Sigmoid colon (tissue), 7 donors: Measurements from ENCODE around the gene NPTX2. TPM values are rescaled to one million over a fixed set of nuclear protein-coding genes. Genes with fewer than 3 reads are reported as not detected.

Experiments
- DNase-seq: peaks from one replicate; pipeline ENCODE4 v3.0.0-alpha.2; 2019
- H3K27ac ChIP-seq, 4 donors: fragments of 200-600 bp; sonication (generic); one replicate each; pipeline ENCODE4 v1.5.1; 2016 to 2019; ENCODE audit warnings: mild to moderate bottlenecking in 1 of 4
- H3K27me3 ChIP-seq, 3 donors: fragments of 200-600 bp; sonication (generic); one replicate each; pipeline ENCODE4 v1.5.1; 2019; ENCODE audit warnings: mild to moderate bottlenecking in 1 of 3
- H3K36me3 ChIP-seq, 4 donors: fragments of 200-600 bp; sonication (generic); one replicate each; pipeline ENCODE4 v1.5.1; 2016 to 2019
- H3K4me1 ChIP-seq, 4 donors: fragments of 200-600 bp; sonication (generic); one replicate each; pipeline ENCODE4 v1.5.1; 2017 to 2019
- H3K4me3 ChIP-seq, 4 donors: fragments of 200-600 bp; sonication (generic); one replicate each; pipeline ENCODE4 v1.5.1; 2017 to 2019; ENCODE audit warnings: mild to moderate bottlenecking in 2 of 4, moderate library complexity in 1 of 4
- H3K9me3 ChIP-seq, 4 donors: fragments of 200-600 bp in 3 of 4; sonication (generic) in 3 of 4; one replicate each; pipeline versions ENCODE4 v1.5.1 to v1.6.1; 2013 to 2019
- CTCF ChIP-seq, 4 experiments: fragments of 450-650 bp in 3 of 4; fragments of 200-600 bp in 1 of 4; IDR thresholded peaks; one replicate each; pipeline ENCODE4 v1.5.1; 2016 to 2019; ENCODE audit warnings: antibody characterized with exemption in 4 of 4, mild to moderate bottlenecking in 3 of 4, moderate library complexity in 2 of 4
- EP300 ChIP-seq, 4 donors: sonication (generic); formaldehyde crosslinking; IDR thresholded peaks; one replicate each; pipeline ENCODE4 v1.6.1; 2017; ENCODE audit warnings: antibody characterized with exemption in 4 of 4
- POLR2A ChIP-seq, 2 donors: fragments of 450-650 bp; IDR thresholded peaks; one replicate each; pipeline ENCODE4 v1.6.1; 2016; ENCODE audit warnings: antibody characterized with exemption in 2 of 2, mild to moderate bottlenecking in 2 of 2, moderate library complexity in 2 of 2
- POLR2AphosphoS5 ChIP-seq, 4 donors: sonication (generic); formaldehyde crosslinking; IDR thresholded peaks; one replicate each; pipeline ENCODE4 v1.6.1; 2017; ENCODE audit warnings: antibody characterized with exemption in 4 of 4
- WGBS, 2 donors: extraction: QIAGEN DNeasy Blood & Tissue Kit; methylation state at CpG; one replicate each; pipeline ENCODE4 v1.1.7; 2013; 5-methylcytosine and 5-hydroxymethylcytosine counted together
- intact Hi-C: fragments of 100-400 bp; cut with DNase I; formaldehyde crosslinking; loops from one replicate; pipeline ENCODE4 v1.15.1; 2023
- polyA plus RNA-seq, 3 donors: library from polyadenylated mRNA; stranded (reverse); fragments of 200-250 nt; gene quantifications; one replicate each; pipeline ENCODE4 v1.2.3, GENCODE V29; 2013
- total RNA-seq, 4 donors: library from RNA; depleted of rRNA; stranded (reverse); fragments of >200 nt; gene quantifications; one replicate each; pipeline ENCODE4 v1.1.0, GENCODE V29; 2016
- donor health status: healthy with polysubstance abuse.
- donor health status: Bipolar disorder and iron deficiency.
- donor health status: healthy.

NPTX2 gene
- total and polyA plus RNA-seq, 7 donors: 0.23 to 21.8 (median 8.1) TPM

GRCh38 chr7:98656899-98657298 lies 39.8 kb downstream of the NPTX2 start:
- TF ChIP-seq POLR2A (IDR thresholded peaks at IDR 0.05): no peak
- no peak for TF ChIP-seq CTCF (IDR thresholded peaks at IDR 0.05)
- no peak for TF ChIP-seq POLR2AphosphoS5 (IDR thresholded peaks at IDR 0.05)
- no peak for TF ChIP-seq EP300 (IDR thresholded peaks at IDR 0.05)
- intact Hi-C loops: no loop called here
- no peak overlapping the region for H3K4me3 ChIP-seq
- peaks cover 0 to 10% (median 0%) of the 10 kb centered on the region in 4 donors for H3K9me3 ChIP-seq
- H3K27ac ChIP-seq: no peak overlapping the region
- no peaks in the 10 kb centered on the region for H3K4me1 ChIP-seq
- H3K27me3 ChIP-seq: no peaks in the 10 kb centered on the region
- 89 to 92% methylated on average over 7 of the region's 7 CpGs for WGBS, 2 donors
- H3K36me3 ChIP-seq: no peaks in the 10 kb centered on the region
- DNase-seq: no peak

DNA sequence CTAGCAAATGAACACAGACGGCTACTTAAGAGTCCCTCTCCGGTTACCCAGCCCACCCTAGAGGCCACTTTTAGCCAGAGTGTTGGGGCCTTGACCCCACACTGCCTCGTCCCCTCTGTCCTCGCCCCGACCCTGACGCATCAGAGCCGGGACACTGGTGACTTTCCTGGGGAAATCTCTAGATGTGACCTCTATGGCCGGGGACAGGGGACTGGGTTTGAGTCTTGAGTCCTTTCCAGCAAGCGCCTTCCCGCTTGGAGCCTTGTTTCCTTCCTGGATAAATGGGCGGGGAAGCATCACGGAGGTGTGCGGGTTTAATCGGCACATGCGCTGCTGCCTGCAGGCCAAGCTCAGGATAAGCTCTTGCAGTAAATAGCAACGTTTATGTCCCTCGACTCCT lies 40.7 kb downstream of the NPTX2 start:
- H3K4me3 ChIP-seq: no peak overlapping the region
- no peak overlapping the region for H3K27ac ChIP-seq
- TF ChIP-seq EP300 (IDR thresholded peaks at IDR 0.05) (no peak), CTCF (IDR thresholded peaks at IDR 0.05) (no peak), POLR2AphosphoS5 (IDR thresholded peaks at IDR 0.05) (no peak), POLR2A (IDR thresholded peaks at IDR 0.05) (no peak)
- DNase-seq: no peak
- H3K9me3 ChIP-seq: peaks cover 0 to 10% (median 0%) of the 10 kb centered on the region in 4 donors
- no peaks in the 10 kb centered on the region for H3K36me3 ChIP-seq
- H3K27me3 ChIP-seq: no peaks in the 10 kb centered on the region
- no peaks in the 10 kb centered on the region for H3K4me1 ChIP-seq
- intact Hi-C loops: no loop called here
- 74 to 80% methylated on average over 17 of the region's 17 CpGs for WGBS, 2 donors

GRCh38 chr7:98659756-98660155 lies 42.7 kb downstream of the NPTX2 start:
- 56 to 74% methylated on average over 3 of the region's 3 CpGs for WGBS, 2 donors
- TF ChIP-seq EP300 (IDR thresholded peaks at IDR 0.05): no peak
- TF ChIP-seq POLR2A (IDR thresholded peaks at IDR 0.05): no peak
- no peak for TF ChIP-seq POLR2AphosphoS5 (IDR thresholded peaks at IDR 0.05)
- TF ChIP-seq CTCF (IDR thresholded peaks at IDR 0.05): no peak
- Histone ChIP-seq H3K4me1 (no peaks in the 10 kb centered on the region), H3K27me3 (no peaks in the 10 kb centered on the region), H3K4me3 (no peak overlapping the region), H3K9me3 (peaks cover 0 to 9% (median 0%) of the 10 kb centered on the region in 4 donors), H3K27ac (no peak overlapping the region), H3K36me3 (no peaks in the 10 kb centered on the region)
- DNase-seq: no peak
- intact Hi-C loops: no loop called here

DNA sequence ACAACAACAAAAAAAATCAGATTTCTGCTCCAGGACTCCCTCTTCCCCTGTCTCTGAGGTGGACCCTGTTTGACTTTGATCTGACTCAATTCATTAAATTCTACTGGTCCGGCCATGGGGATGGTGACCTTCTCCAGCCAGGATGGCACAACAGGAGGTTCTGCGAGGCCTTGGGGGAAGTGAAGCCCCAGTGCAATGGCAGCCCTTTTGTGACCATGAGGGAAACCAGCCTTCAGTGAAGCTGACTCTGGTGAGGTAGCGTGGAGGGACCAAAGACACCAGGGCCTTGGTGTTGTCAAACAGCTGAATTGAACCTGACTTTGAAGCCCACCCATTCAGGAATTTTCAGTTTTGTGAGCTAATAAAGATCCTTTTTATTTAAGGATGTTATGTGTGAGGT lies 44.5 kb downstream of the NPTX2 start:
- Histone ChIP-seq H3K4me1 (no peaks in the 10 kb centered on the region), H3K4me3 (no peak overlapping the region), H3K9me3 (peaks cover 0 to 4% (median 0%) of the 10 kb centered on the region in 4 donors), H3K27me3 (no peaks in the 10 kb centered on the region), H3K27ac (no peak overlapping the region), H3K36me3 (no peaks in the 10 kb centered on the region)
- DNase-seq: no peak
- WGBS, 2 donors: 80 to 94% methylated on average over 3 of the region's 3 CpGs
- no peak for TF ChIP-seq CTCF (IDR thresholded peaks at IDR 0.05)
- TF ChIP-seq POLR2A (IDR thresholded peaks at IDR 0.05): no peak
- TF ChIP-seq POLR2AphosphoS5 (IDR thresholded peaks at IDR 0.05): no peak
- TF ChIP-seq EP300 (IDR thresholded peaks at IDR 0.05): no peak
- intact Hi-C loops: no loop called here

DNA sequence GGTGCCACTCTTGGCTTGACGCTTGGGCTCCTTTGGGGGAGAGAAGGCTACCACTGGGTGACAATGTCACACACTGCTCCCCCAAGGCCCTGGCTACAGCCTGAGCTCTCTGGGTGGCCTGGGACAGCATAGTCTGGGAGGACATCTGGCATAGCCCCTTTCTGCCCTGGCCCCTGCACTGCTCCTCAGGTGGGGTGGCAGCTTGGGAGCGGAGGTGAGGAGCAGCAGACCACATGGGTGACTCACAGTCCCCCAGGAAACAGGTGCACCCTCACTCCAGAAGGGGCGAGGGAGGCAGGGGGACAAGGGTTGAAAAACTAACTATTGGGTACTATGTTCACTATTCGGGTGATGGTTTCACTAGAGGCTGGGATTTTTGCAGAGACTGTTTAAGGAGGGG lies 45.2 kb downstream of the NPTX2 start:
- Histone ChIP-seq H3K27ac (no peak overlapping the region), H3K9me3 (peaks cover 0 to 3% (median 0%) of the 10 kb centered on the region in 4 donors), H3K27me3 (peaks cover 0 to 4% (median 0%) of the 10 kb centered on the region in 3 donors), H3K36me3 (no peaks in the 10 kb centered on the region), H3K4me1 (no peaks in the 10 kb centered on the region), H3K4me3 (no peak overlapping the region)
- WGBS, 2 donors: 77 to 88% methylated on average over 4 of the region's 4 CpGs
- DNase-seq: no peak
- TF ChIP-seq POLR2AphosphoS5 (IDR thresholded peaks at IDR 0.05): no peak
- TF ChIP-seq POLR2A (IDR thresholded peaks at IDR 0.05): no peak
- no peak for TF ChIP-seq EP300 (IDR thresholded peaks at IDR 0.05)
- TF ChIP-seq CTCF (IDR thresholded peaks at IDR 0.05): no peak
- intact Hi-C loops: no loop called here
